ENCODE data around the gene ADI1.
"Not testable (repeated sequence)": the region's sequence is repeated elsewhere in the genome, so short reads cannot be mapped to it uniquely, and the experiment has no call there.

Gene ADI1

DNA sequence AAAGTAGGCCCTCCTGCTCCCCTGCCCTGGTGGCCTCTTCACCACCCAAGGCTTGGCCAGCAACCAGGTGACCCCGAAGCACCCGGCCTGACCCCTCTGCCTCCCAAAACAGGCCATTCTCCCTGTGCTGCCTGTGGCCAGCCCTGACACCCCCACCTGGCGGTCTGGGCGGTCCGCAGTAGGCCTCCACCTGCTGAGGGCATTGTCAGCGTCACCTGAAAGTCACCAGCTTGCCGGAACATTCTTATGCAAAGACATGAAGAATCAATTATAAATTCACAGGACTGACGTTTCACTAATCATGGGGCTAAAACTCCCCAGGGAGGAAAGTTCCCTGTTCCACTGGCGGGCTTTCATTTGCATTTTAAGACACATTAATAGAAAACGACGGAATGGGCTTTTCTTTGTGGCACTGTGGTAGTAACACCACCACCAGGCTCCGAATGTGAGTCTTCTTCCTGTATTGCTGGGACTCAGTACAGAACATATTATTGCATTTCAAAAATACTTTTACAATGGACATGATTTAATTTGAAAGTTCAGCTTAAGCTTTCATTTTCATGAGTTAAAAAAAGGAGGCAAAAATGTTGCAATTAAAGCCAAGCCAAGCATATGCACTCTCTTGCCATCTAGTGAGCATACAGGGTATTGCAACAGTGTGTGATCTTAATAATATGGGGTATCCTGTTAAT, 57.4 kb downstream of the ADI1 start:
- DNase-seq: no peak

DNA sequence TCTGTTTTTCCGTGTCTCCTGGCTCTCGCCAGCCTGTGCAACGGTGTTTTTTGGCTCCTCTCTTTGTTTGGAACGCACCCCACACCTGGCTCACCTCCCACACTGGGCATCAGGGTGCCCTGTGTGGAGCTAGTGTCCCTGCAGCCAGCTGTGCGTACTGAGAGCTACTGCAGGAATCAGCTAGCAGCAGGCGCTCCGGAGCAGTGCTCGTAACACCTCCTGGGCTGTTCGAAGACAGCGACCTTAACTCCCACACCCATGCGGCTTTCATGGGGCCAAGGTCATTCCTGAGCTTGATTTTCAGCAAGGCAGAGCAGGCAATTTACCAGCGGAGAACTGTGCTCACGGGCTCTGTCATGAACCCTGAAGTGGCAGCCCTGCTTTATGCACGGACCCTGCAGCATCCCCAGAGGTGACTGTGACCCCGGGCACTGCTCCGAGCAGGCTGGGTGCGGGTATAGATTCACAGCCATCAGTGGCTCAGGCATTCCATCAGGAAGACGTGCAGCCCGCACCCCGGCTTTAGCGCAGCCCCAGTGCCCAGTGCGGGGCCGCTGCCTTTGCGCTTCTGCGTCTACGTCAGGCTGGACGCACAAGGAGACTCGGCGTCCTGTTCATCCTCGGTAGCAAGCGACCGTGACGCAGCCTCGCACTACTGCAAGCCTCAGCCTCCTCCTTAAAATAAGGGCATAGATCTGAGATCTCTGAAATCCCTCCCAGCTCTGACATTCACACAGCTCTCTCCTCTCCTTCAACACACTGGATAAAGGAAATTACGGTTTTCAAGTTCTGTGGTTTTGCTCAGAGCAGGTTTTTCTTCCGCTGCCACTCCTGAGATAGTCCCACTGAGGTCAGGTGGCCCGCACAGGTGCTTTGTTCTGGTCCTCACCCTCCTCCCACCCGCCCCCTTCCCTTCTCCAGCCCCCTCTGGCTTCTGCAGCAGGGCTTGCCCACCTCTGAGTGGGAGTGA, 58.2 kb downstream of the ADI1 start:
- DNase-seq: no peak

DNA sequence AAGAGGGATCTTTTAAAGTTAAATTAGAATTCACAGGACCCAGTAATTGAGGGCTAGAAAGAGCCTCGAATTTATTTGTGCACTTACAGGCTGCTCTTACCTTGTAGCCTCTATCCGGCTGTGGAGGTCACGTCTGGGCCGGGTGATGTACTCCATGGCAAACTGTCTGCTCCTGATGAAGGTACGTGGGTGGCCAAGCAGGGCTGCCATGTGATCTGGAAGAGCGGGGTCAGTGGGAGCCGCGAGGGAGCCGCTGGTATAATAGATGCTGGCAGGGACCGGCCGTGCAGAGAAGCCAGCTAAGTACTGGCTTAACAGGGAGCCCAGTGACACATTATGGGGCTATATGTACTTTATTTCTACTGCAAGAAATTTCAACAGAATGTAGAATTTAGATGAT, 59.2 kb downstream of the ADI1 start:
- DNase-seq: no peak

DNA sequence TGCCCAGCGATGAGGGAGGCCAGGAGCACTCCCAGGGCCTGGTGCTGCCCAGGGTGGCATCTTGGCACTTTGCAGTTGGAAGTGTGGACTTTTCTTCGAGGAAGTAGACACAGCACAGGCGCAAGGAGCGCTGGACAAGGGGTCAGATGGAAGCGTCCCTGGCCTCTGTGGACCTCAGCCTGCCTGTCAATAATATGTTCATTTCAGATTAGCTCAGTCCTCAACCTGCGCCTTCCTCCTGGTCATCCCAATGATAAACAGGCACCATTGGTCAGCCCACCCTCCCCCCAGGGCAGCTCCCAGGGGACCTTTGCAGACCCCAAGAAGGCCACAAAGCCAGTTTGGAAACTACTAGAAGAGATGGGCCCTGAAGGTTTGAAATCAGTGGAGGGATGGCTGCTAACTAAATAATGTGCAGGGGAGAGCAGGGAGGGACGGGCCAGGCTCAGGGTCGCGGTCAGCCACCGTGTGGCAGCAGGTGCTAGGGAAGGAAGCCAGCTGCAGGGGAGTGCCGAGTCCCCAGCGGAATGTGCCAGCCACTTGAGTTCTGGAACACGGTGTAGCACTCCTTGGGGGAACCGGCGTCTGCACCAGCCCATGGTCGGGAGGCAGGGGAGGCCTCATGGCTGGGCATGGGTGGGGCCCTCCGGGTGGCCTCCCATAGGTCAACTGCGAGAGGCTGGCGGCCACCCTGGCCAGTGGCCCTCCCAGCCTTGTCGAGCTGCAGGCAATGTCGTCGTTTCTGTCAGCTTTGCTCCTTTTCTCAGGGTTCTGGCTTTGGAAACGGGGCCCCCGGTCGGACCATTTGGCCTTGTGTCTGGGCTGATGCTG, 59.9 kb downstream of the ADI1 start:
- no peak for DNase-seq

DNA sequence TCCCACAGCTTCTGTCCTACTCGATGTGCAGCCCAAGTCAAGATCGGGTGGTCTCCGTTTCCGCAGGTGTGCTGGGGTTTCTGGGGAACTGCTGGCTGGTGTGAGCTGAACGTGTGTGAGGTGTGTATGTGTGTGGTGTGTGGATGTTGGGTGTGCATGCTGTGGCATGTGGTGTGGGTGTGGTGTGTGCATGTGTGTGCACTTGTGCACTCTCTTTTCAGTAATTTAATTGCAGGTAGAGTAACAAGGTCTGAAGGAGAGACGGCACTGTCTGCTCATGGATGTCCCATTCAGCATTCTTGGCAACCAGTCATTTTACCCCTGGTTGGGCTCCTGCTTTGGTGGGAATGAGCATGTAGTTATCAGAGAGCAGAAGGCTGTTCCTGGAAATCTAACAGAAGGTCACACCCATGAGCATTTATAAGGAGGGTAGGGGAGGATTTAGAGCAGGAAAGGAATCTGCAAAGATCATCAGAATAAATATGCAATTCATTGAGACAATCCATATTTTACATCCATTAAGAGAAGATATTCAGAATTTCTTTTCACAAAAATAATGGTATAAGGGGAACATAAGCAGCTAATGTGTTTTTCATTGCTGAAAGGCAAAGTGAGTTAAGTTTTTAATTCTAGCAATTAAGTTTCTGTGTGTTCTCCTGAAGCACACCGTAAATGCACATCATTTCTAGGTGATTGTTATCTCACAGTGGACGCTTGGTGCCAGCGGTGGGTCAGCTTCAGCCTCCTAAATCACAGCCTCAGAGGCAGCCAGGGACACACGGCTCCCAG, 60.7 kb downstream of the ADI1 start:
- no peak for DNase-seq

DNA sequence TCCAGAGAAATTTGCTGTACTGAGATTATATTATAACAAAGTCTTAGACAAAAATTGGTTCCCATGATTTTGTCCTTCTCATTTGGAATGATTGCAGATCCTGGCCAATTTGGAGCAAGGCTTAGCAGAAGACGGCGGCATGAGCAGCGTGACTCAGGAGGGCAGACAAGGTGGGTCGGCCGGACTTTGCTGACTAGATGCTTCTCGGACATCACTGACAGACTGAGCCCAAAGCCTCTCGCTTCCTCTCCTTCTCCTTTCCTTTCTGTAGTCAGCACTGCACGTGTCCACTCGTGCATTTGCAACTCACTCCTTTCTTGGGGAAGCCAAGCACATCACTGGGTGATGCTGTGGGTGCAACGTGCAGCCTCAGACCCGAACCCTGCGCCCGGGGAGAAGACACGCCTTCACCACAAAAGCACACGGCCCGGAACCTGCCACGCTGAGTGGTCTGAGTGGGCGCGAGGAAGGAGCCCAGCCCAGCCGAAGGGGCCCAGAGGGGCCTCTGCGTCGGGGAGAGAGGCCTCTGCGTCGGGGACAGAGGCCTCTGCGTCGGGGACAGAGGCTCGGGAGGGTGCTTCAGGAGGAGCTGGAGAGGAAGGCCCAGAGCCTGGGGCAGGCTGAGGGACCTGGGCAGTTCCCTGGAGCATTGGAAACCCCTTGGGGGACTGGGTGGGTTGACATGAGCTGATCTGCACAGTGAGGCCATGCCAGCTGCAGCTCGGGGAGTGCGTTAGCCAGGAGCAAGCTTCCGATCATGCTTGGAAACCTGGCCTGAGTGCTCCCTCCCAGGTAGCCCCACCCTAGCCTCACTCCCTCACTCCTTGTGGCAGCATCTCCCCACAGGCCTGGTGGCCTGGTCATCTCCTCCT, 61.6 kb downstream of the ADI1 start:
- no peak for DNase-seq

DNA sequence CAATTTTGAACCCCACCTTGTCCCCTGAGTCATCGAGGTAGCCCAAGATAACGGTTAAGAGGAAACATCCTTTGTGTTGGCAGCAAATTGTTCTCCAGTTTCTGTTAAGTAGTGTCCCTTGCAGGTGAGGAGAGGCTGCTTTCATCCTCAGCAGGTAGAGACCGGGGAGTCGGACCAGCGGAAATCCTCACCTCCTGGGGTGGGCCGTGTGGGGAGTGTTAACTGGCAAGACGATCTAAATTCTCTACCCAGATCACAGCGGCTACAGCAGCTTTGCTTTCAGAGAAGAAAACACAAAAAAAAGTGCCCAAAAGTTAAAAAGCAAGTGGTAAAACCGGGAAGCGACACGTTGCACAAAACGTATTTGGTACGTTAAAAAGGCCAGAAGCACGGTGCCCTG, 63.2 kb downstream of the ADI1 start:
- no peak for DNase-seq

DNA sequence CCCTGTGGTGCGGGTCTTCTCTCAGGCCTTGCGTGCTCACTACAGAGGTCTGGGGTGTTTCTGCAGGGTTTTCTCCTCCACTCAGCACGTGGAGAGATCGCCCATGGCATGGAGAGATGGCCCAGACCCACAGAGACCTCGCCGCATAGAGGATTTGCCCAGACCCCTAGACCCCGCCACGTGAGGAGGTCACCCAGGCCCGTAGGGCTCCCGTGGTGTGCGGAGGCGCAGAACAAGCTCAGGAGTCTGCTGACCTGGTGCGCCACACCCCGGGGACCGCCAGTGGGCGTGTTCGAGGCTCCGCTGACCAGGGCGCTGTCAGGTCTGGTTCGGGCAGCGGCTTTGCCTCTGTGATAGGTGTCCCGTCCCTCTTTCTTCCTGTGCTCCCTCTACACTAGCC, 64.5 kb downstream of the ADI1 start:
- no peak for DNase-seq

DNA sequence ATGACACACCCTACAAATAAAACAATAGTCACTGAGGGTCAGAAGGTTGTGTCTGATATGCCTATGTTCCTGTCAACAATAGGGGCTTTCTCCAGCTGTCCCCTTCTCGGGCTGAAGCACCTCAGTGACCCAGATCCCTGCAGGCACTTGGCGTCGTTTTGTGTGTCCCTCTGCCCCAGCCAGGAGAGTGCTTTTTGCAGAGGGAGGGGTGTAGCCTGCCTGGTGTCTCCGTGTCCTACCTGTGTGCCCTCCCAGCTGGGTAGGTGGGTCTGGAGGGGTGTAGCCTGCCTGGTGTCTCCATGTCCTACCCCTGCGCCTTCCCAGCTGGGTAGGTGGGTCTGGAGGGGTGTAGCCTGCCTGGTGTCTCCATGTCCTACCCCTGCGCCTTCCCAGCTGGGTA, 65.3 kb downstream of the ADI1 start:
- not testable (repeated sequence) for DNase-seq

DNA sequence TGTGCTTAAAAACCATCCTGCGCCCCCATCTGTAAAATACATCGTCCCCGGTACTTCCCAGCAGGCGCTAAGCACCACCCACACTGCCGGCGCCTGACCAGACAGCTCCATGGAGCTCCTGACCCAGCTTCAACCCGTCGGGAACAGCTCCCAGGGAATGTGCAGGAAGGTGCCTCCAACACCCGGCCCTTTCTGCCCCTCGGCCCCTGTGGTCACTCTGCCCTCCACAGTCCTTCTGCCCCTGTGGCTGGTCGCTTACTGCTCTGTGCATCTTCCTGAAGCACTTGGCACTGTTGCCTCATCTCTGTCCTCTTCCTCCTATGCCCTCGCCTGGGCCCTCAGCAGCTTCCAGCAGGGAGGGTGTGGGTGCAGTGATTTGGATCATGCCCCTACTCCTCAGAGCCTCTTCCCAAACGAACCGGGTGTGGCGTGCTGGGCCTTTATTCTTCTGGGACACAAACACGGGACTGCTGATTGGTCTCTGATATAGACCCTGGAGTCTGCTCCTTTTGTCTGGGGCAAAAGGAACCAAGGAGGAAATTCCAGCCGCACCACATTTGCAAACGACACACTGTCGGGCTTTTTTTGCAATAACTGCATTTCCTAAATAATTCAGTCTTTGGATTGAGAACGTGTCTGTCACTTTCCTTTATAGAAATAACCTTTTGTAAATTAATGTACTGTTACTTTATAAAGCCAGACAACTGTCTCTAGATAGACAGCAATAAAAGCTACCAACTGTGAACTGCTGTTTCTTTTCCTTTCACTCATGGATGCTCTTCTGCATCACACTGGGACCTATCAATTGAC, 65.9 kb downstream of the ADI1 start:
- no peak for DNase-seq

DNA sequence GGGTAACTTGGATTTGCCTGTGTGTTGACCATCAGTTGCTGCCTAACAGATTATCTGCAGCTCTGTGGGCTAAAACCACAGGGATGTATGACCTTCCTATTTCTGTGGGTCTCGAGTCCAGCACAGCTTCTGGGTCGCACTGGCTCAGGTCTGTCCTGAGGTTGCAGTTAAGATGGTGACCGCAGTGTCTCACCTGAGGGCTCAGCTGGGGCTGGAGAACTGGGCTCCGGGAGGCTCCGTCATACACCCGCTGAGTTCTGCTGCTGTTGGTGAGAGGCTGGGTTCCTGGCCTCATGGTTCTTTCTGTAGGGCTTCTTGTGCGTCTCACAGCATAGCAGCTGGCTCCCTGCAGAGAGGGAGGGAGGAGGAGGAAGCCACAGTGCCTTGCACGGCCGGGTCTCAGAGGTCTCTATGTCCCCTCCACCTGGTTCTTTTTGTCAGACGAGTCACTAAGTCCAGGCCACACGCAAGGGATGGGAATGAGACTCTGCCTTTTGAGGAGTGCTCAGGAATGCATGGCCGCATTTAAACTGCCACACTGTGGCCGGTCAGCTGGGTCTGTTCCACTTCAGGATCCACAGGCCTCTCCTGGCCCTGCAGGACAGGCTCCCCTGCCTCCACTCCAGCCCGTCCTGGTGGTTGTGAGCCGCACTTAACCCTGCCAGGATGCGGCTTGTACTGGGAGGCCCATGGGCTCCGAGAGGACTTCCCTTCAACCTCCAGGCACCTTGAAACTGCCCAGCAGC, 67.2 kb downstream of the ADI1 start:
- DNase-seq: no peak

DNA sequence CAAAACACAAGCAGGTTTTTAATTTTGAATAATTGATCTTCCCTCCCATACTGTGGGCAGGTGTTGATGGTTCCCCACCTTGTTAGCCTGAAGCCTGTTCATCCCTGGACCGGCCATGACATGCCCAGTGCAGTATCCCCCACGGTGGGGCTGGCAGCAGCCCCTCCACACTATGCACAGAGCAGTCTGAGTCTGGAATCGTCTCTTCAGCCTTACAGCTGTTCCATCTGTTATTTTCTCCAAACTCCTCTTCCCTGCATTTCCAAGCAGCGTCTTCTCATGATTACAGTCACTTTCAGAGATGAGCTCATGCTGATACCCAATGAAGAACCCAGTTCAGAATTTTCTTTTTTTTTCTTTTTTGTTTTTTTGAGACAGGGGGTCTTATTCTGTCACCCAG, 68.2 kb downstream of the ADI1 start:
- DNase-seq: no peak

DNA sequence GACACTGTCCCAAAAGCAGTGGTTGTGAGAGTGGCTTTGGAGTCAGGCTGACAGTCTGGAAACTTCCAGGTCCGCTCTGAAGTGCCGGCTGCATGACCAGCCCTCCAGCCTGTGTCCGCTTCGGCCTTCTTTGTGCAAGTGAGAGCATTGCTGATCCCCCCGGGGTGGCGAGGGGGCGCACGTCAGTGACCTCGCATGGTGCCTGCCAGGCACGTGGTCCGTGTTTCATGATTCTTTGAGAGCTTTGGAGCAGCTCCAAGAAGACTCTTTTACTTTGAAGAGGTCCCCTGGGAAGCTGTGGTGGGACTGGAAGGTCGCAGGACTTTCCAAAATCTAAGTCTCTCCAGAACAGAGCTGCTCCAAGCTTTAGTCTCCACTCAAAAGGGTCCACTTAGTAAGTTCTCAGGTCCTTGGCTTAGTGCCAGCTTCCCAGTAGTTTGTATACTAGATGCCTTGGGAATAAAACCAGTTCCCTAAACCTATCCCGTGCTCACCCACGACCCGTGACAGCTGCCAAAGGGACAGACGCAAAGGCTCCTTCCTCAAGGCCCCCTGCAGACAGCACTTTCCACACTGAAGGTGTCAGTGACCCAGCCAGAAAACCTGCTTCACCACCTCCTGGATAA, 68.8 kb downstream of the ADI1 start:
- DNase-seq: no peak

DNA sequence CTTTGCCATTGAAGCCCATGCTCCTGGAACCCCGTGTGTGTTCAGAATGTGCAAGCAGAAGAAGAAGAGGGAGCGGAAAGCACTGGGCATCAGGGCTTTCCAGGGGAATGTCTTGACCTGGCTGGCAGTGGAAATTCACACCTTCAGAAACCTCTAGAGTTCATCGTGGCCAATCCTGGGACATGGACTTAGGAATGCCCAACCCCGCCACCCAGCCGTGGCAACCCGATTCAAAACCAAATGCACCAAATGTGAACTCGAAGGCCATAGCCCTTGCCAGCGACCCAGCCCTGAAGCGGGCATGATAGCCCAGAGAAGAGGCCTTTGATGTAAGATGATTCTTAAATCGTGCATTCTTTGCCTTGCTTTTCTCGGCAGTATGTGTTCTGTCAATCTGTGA, 69.4 kb downstream of the ADI1 start:
- no peak for DNase-seq

DNA sequence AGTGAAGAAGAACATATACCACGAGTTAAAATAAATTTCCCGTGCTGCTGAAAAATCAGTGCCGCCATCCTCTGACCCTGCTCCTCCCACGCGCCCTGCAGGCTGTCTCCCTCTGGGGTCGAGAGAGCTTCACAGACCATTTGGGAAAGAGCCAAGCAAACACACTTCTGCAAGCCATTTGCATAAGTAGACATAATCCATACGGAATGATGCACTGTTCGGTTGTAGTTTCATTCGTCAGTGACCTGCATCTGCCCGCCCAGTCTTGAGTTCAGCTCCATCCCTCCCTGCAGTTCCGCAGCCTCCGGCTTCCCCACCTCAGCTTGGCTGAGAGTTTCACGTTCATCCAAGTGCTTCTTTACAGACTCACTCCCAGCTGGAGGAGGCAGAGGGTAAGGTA, 70.2 kb downstream of the ADI1 start:
- no peak for DNase-seq

DNA sequence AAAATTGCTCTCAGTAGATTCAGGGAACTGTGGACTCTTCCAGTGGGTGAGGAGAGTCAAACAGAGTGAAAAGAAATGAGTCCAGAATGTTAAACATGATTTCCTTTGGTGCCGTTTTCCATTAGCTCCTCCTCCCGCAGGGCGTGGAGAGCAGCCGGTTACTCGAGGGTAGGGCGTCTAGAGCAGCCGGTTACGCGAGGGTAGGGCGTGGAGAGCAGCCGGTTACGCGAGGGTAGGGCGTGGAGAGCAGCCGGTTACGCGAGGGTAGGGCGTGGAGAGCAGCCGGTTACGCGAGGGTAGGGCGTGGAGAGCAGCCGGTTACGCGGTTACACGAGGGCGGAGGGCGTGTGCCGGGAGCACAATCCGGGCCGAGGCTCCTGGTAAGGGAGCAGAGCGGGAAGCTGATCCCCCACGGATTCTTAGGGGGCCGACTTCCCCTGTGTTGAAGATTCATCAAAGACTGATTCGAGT, 70.9 kb downstream of the ADI1 start:
- DNase-seq: not testable (repeated sequence)

DNA sequence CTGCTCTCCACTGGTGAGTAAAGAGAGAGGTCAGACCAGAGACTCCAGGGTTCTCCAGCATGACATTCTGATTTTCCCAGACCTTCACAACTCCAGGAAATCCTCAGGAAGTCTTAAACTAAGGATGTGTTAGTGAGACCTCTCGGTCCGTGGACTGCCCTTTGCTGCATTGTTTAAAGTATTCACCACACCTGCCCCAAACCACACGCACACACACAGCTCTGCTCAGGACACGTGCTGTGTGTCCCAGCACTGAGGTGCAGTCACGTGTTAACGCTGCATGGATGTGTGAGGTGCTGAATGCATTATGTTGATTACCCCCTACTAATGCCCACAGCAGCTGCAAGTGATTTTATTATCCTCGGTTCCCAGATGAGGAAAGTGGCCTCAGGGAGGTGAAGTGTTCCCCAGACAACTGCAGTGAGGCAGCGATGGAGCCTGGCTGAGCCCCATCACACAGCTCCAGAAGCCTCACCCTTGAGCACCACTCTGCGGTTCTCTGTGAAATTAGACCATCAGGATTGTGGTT, 71.5 kb downstream of the ADI1 start:
- no peak for DNase-seq

All from activated gamma-delta T cell (primary cell).